ENCODE results near the gene MIDN. TPM values are rescaled to one million over a fixed set of nuclear protein-coding genes. Genes with fewer than 3 reads are reported as not detected.
A peak's percentile ranks its signal among the peaks of the same experiment; 100 is the strongest.

Gene MIDN
- polyA plus RNA-seq, 1 donor from 2014 or later: 24.8 TPM

GRCh38 chr19:1263188-1263587, 14.8 kb downstream of the MIDN start:
- Histone ChIP-seq H3K36me3 (ENCODE audit: insufficient read depth, low read length) (no peaks in the 10 kb centered on the region), H2AFZ (ENCODE audit: low read depth, low read length) (no peak overlapping the region), H3F3A (ENCODE audit: insufficient read depth, low read length, poor library complexity, severe bottlenecking) (no peaks in the 10 kb centered on the region), H3K79me2 (replicated peaks; ENCODE audit: insufficient read depth, low read length) (peaks cover 31% of the 10 kb centered on the region), H3K9me2 (ENCODE audit: insufficient read depth, low read length) (no peaks in the 10 kb centered on the region), H3K27ac (ENCODE audit: low read length) (no peak overlapping the region), H3K4me3 (ENCODE audit: low read length) (no peak overlapping the region), H3K27me3 (ENCODE audit: insufficient read depth, low read depth, low read length) (no peaks in the 10 kb centered on the region), H3K9ac (ENCODE audit: low read length) (no peak overlapping the region), H3K9me3 (ENCODE audit: low read length) (no peaks in the 10 kb centered on the region), H4K20me1 (ENCODE audit: insufficient read depth) (no peaks in the 10 kb centered on the region), H3K4me2 (ENCODE audit: low read length) (no peak overlapping the region)
- TF ChIP-seq EP300 (conservative IDR thresholded peaks at IDR 0.05; ENCODE audit: poor library complexity, severe bottlenecking): no peak
- TF ChIP-seq MXI1 (conservative IDR thresholded peaks at IDR 0.05; ENCODE audit: poor library complexity, severe bottlenecking): no peak

GRCh38 chr19:1264801-1265614, 16.6 kb downstream of the MIDN start:
- Histone ChIP-seq H4K20me1 (ENCODE audit: insufficient read depth) (peaks cover 4% of the 10 kb centered on the region), H3K4me2 (ENCODE audit: low read length) (no peak overlapping the region), H3K9me3 (ENCODE audit: low read length) (no peaks in the 10 kb centered on the region), H2AFZ (ENCODE audit: low read depth, low read length) (no peak overlapping the region), H3K36me3 (ENCODE audit: insufficient read depth, low read length) (no peaks in the 10 kb centered on the region), H3K4me3 (ENCODE audit: low read length) (peak overlapping the region; percentile 43), H3K9me2 (ENCODE audit: insufficient read depth, low read length) (no peaks in the 10 kb centered on the region), H3K27me3 (ENCODE audit: insufficient read depth, low read depth, low read length) (no peaks in the 10 kb centered on the region), H3K27ac (ENCODE audit: low read length) (peak overlapping the region; percentile 51), H3K9ac (ENCODE audit: low read length) (peak overlapping the region; percentile 47), H3K79me2 (replicated peaks; ENCODE audit: insufficient read depth, low read length) (peaks cover 24% of the 10 kb centered on the region), H3F3A (ENCODE audit: insufficient read depth, low read length, poor library complexity, severe bottlenecking) (no peaks in the 10 kb centered on the region)
- TF ChIP-seq POLR2AphosphoS5 (IDR thresholded peaks at IDR 0.05) (no peak), REST (IDR thresholded peaks at IDR 0.05; ENCODE audit: borderline replicate concordance) (no peak), EZH2 (IDR thresholded peaks at IDR 0.05; ENCODE audit: borderline replicate concordance, insufficient read depth, low read length, poor library complexity, severe bottlenecking) (no peak), MXI1 (conservative IDR thresholded peaks at IDR 0.05; ENCODE audit: poor library complexity, severe bottlenecking) (no peak), SMC3 (conservative IDR thresholded peaks at IDR 0.05; ENCODE audit: poor library complexity) (no peak), TAF1 (IDR thresholded peaks at IDR 0.05; ENCODE audit: low read depth) (no peak), EP300 (conservative IDR thresholded peaks at IDR 0.05; ENCODE audit: poor library complexity, severe bottlenecking) (no peak), CTCF (IDR thresholded peaks at IDR 0.05; ENCODE audit: poor library complexity, severe bottlenecking) (no peak)
